Measurements from ENCODE around the gene ZRANB1. TPM values are rescaled to one million over a fixed set of nuclear protein-coding genes. Genes with fewer than 3 reads are reported as not detected.

The ZRANB1 gene
- total RNA-seq, 2 experiments from 2014 or later, result 9.5 to 10.1 TPM

DNA sequence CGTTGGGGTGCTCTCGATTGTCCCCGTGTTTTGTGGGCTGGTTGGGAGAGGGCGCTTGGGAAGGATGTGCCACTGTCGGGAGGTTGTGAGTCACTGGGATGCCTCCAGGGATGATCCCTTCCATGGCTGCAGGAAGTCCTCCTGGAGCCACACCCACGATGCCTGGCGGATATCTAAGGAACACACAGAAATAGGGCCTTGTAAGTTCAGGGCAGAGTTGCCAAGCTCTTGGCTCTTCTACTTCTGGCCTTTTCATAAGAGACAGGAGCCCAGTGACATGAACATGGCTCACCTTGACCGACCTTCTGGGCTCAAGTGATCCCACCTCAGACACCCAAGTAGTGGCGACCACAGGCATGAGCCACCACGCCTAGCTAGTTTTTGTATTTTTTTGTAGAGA is 47.6 kb downstream of the ZRANB1 start:
- no peaks in the 10 kb centered on the region for H3K9me3 Mint-ChIP-seq
- H3K4me3 Mint-ChIP-seq, result no peak overlapping the region
- intact Hi-C loops (cut with micrococcal nuclease), result no loop called here
- DNase-seq (no peak), ATAC-seq (no peak)
- H3K27ac Mint-ChIP-seq, result no peak overlapping the region
- no peaks in the 10 kb centered on the region for H3K27me3 Mint-ChIP-seq
- POLR2A ChIA-PET, result no interaction called here
- CTCF ChIA-PET, result no interaction called here
- TF ChIP-seq, protein P1, sequence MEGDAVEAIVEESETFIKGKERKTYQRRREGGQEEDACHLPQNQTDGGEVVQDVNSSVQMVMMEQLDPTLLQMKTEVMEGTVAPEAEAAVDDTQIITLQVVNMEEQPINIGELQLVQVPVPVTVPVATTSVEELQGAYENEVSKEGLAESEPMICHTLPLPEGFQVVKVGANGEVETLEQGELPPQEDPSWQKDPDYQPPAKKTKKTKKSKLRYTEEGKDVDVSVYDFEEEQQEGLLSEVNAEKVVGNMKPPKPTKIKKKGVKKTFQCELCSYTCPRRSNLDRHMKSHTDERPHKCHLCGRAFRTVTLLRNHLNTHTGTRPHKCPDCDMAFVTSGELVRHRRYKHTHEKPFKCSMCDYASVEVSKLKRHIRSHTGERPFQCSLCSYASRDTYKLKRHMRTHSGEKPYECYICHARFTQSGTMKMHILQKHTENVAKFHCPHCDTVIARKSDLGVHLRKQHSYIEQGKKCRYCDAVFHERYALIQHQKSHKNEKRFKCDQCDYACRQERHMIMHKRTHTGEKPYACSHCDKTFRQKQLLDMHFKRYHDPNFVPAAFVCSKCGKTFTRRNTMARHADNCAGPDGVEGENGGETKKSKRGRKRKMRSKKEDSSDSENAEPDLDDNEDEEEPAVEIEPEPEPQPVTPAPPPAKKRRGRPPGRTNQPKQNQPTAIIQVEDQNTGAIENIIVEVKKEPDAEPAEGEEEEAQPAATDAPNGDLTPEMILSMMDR (IDR thresholded peaks at IDR 0.05), result no peak
- H3K4me1 Mint-ChIP-seq (ENCODE audit: low read depth), result peaks cover 5% of the 10 kb centered on the region
- H3K36me3 Mint-ChIP-seq (ENCODE audit: low read depth), result peaks cover 24% of the 10 kb centered on the region

GRCh38 chr10:124990671-124991625 is 49.0 kb downstream of the ZRANB1 start:
- DNase-seq (no peak), ATAC-seq (no peak)
- POLR2A ChIA-PET, result no interaction called here
- Mint-ChIP-seq H3K27me3 (no peaks in the 10 kb centered on the region), H3K4me1 (ENCODE audit: low read depth) (peaks cover 5% of the 10 kb centered on the region), H3K36me3 (ENCODE audit: low read depth) (peaks cover 14% of the 10 kb centered on the region), H3K4me3 (no peak overlapping the region), H3K27ac (no peak overlapping the region), H3K9me3 (no peaks in the 10 kb centered on the region)
- TF ChIP-seq, protein P1 (IDR thresholded peaks at IDR 0.05), result no peak
- intact Hi-C loops (cut with micrococcal nuclease), result no loop called here
- CTCF ChIA-PET, result interaction anchor here (1.5 to 2.4 kb wide), 2 partner anchors 8 to 14 kb away, joined by 3 to 16 read pairs; no protein-coding TSS in a partner anchor

DNA sequence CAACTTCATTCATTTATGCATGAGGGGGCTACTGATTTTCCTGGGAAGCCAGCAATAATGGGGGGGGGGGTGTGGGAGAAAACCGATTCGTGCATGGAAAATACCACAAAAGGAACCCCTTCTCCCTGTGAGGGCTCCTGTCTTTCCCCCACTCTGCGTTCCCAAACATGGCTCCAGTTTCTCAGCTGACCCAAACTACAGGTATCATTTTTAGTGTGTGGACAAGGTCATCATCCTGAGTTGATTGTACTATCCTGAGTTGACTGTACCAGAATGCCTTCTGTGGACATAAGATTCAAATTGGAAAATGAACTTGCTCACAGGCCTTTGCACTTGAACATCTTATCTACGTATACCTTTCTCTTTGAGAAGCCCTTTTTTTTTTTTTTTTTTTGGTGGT is 49.9 kb downstream of the ZRANB1 start:
- Mint-ChIP-seq H3K36me3 (ENCODE audit: low read depth) (peaks cover 7% of the 10 kb centered on the region), H3K27me3 (no peaks in the 10 kb centered on the region), H3K9me3 (no peaks in the 10 kb centered on the region), H3K27ac (no peak overlapping the region), H3K4me3 (no peak overlapping the region), H3K4me1 (ENCODE audit: low read depth) (peaks cover 5% of the 10 kb centered on the region)
- DNase-seq (no peak), ATAC-seq (no peak)
- CTCF ChIA-PET, result interaction anchor here (1.2 to 2.4 kb wide), 6 partner anchors 9 to 62 kb away, joined by 3 to 16 read pairs (median 4); no protein-coding TSS in a partner anchor
- intact Hi-C loops (cut with micrococcal nuclease), result no loop called here
- POLR2A ChIA-PET, result interaction anchor here (1.6 kb wide), 1 partner anchor 76 kb away, joined by 4 read pairs; no protein-coding TSS in a partner anchor
- TF ChIP-seq, protein P1 (IDR thresholded peaks at IDR 0.05), result no peak

DNA sequence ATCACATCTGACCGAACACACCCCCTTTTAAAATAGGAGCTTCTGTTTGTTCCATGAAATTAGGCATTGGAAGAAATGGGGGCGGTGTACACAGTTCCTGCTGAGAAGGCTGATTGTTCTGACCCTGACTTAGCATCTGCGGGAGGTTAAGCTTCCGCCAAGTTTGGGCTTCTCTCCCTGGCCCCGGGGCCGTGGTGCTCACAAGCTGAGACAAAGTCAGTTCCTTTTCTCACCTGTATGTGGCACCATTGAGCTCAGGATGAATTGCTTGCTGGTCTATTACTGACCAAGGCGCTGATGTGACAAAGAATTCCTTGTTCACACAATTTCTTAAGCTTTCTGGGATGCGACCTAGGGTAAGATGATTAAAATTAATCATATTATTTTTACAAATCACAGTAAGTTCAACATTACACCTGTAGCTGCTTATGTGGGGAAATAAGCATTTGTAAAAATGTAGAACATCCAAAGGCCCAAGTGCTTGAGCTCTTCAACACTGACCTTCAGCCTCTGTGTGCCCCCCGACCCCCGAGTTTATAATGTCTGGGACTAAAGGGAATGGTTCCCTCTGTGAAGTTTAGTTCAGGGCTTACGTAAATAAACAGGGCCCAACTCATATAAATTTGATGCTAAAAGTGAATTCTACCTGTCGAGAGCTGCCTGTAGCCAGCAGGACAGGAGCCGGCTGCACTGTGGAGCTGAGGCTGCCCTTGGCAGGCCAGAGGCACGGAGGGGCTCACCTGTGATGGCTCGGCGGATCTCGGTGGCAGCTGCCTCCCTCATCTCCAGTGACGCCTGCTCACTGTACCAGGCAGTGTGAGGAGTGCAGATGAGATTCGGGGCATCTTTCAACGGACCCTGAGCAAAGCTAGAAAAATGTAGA is 50.8 kb downstream of the ZRANB1 start:
- H3K9me3 Mint-ChIP-seq, result no peaks in the 10 kb centered on the region
- ATAC-seq, result peak; percentile 75
- no peak overlapping the region for H3K4me3 Mint-ChIP-seq
- POLR2A ChIA-PET, result interaction anchor here (1.6 kb wide), 1 partner anchor 77 kb away, joined by 4 read pairs; no protein-coding TSS in a partner anchor
- CTCF ChIA-PET, result interaction anchor here (0.6 to 2.4 kb wide), 15 partner anchors 9 to 433 kb away, joined by 3 to 16 read pairs (median 3); no protein-coding TSS in a partner anchor
- H3K36me3 Mint-ChIP-seq (ENCODE audit: low read depth), result peaks cover 4% of the 10 kb centered on the region
- peaks cover 5% of the 10 kb centered on the region for H3K4me1 Mint-ChIP-seq (ENCODE audit: low read depth)
- intact Hi-C loops (cut with micrococcal nuclease), result no loop called here
- peak; percentile 46 for DNase-seq
- no peak overlapping the region for H3K27ac Mint-ChIP-seq
- TF ChIP-seq, protein P1 (IDR thresholded peaks at IDR 0.05), result peak; percentile 62
- no peaks in the 10 kb centered on the region for H3K27me3 Mint-ChIP-seq
